Mesenchymal stem cell (in vitro differentiated cells and primary cell): Measurements from ENCODE around the gene SPC24.
"Not testable (repeated sequence)": the region's sequence is repeated elsewhere in the genome, so short reads cannot be mapped to it uniquely, and the experiment has no call there.

ENCODE experiments used
- DNase-seq: peaks from one replicate; pipeline ENCODE4 v3.0.0-alpha.2; 2013
- H2AFZ ChIP-seq: one replicate; pipeline ENCODE4 v1.6.1; 2013; ENCODE audit warnings: low read depth, mild to moderate bottlenecking, control low read depth, inconsistent platforms, low read length, moderate library complexity
- H2AK5ac ChIP-seq: 2 replicates; pipeline ENCODE4 v1.6.1; 2013; ENCODE audit warnings: low read length, moderate library complexity, mild to moderate bottlenecking, inconsistent platforms; ENCODE audit not compliant: severe bottlenecking
- H2BK120ac ChIP-seq: one replicate; pipeline ENCODE4 v1.6.1; 2013; ENCODE audit warnings: low read depth, mild to moderate bottlenecking, inconsistent platforms, low read length, moderate library complexity
- H2BK12ac ChIP-seq, 2 experiments: one replicate each; pipeline ENCODE4 v1.6.1; 2013; ENCODE audit warnings: inconsistent platforms in 2 of 2, low read length in 2 of 2, mild to moderate bottlenecking in 2 of 2, moderate library complexity in 2 of 2, control low read depth in 1 of 2
- H2BK15ac ChIP-seq: one replicate; pipeline ENCODE4 v1.6.1; 2013; ENCODE audit warnings: mild to moderate bottlenecking, low read depth, inconsistent platforms; ENCODE audit not compliant: poor library complexity, severe bottlenecking
- H2BK5ac ChIP-seq: 2 replicates; pipeline ENCODE4 v1.6.1; 2013; ENCODE audit warnings: low read depth, mild to moderate bottlenecking, low read length, control low read depth, inconsistent platforms; ENCODE audit not compliant: poor library complexity, severe bottlenecking
- H3K14ac ChIP-seq, 2 experiments: one replicate each; pipeline ENCODE4 v1.6.1; 2013; ENCODE audit warnings: inconsistent platforms in 2 of 2, low read length in 2 of 2, control low read depth in 1 of 2, mild to moderate bottlenecking in 1 of 2, moderate library complexity in 1 of 2
- H3K18ac ChIP-seq, 2 experiments: one replicate each; pipeline ENCODE4 v1.6.1; 2013; ENCODE audit warnings: inconsistent platforms in 2 of 2, low read length in 2 of 2, control low read depth in 1 of 2, low read depth in 1 of 2, mild to moderate bottlenecking in 1 of 2
- H3K23ac ChIP-seq, 2 experiments: one replicate each; pipeline ENCODE4 v1.6.1; 2013; ENCODE audit warnings: inconsistent platforms in 2 of 2, low read length in 2 of 2, mild to moderate bottlenecking in 2 of 2, moderate library complexity in 2 of 2, control low read depth in 1 of 2
- H3K27ac ChIP-seq: 2 replicates; pipeline ENCODE4 v1.5.1; 2013; ENCODE audit warnings: mild to moderate bottlenecking, moderate library complexity, low read length, control low read depth, inconsistent platforms; ENCODE audit not compliant: poor library complexity, severe bottlenecking
- H3K27me3 ChIP-seq, 2 experiments: 2 replicates each; pipeline versions ENCODE4 v1.6.1 to v1.7.0; 2013; ENCODE audit warnings: low read length in 2 of 2, mild to moderate bottlenecking in 2 of 2, moderate library complexity in 2 of 2, control low read depth in 1 of 2, inconsistent platforms in 1 of 2; ENCODE audit not compliant: control insufficient read depth in 1 of 2, insufficient read depth in 1 of 2
- H3K36me3 ChIP-seq, 2 experiments: 2 replicates each; pipeline versions ENCODE4 v1.6.1 to v1.7.0; 2013; ENCODE audit warnings: low read length in 2 of 2, control low read depth in 1 of 2, inconsistent platforms in 1 of 2, low read depth in 1 of 2, mild to moderate bottlenecking in 1 of 2; ENCODE audit not compliant: insufficient read depth in 2 of 2, control insufficient read depth in 1 of 2
- H3K4ac ChIP-seq, 2 experiments: one replicate each; pipeline ENCODE4 v1.6.1; 2013; ENCODE audit warnings: inconsistent platforms in 2 of 2, low read length in 2 of 2, mild to moderate bottlenecking in 2 of 2, moderate library complexity in 2 of 2, control low read depth in 1 of 2, low read depth in 1 of 2
- H3K4me1 ChIP-seq: 2 replicates; pipeline ENCODE4 v1.6.1; 2013; ENCODE audit warnings: low read depth, low read length, control low read depth; ENCODE audit not compliant: control insufficient read depth, insufficient read depth
- H3K4me2 ChIP-seq: 2 replicates; pipeline ENCODE4 v1.6.1; 2013; ENCODE audit warnings: low read length, mild to moderate bottlenecking, inconsistent platforms; ENCODE audit not compliant: poor library complexity, severe bottlenecking
- H3K4me3 ChIP-seq, 2 experiments: 2 replicates each; pipeline versions ENCODE4 v1.5.1 to v1.7.0; 2013; ENCODE audit warnings: low read length in 2 of 2, mild to moderate bottlenecking in 2 of 2, control low read depth in 1 of 2, low read depth in 1 of 2; ENCODE audit not compliant: insufficient read depth in 1 of 2
- H3K79me1 ChIP-seq: replicated peaks from 2 replicates; pipeline ENCODE4 v1.6.1; 2013; ENCODE audit warnings: mild to moderate bottlenecking, control low read depth, low read length, inconsistent platforms; ENCODE audit not compliant: poor library complexity, severe bottlenecking
- H3K9ac ChIP-seq: 2 replicates; pipeline ENCODE4 v1.7.0; 2013; ENCODE audit warnings: mild to moderate bottlenecking, low read length, moderate library complexity
- H3K9me3 ChIP-seq: 2 replicates; pipeline ENCODE4 v1.7.0; 2013; ENCODE audit warnings: mild to moderate bottlenecking, low read length; ENCODE audit not compliant: control insufficient read depth
- H4K8ac ChIP-seq: one replicate; pipeline ENCODE4 v1.6.1; 2013; ENCODE audit warnings: inconsistent platforms, mild to moderate bottlenecking, low read length, moderate library complexity
- H4K91ac ChIP-seq: one replicate; pipeline ENCODE4 v1.6.1; 2013; ENCODE audit warnings: mild to moderate bottlenecking, low read length, inconsistent platforms
- WGBS: methylation state at CpG from one replicate; pipeline ENCODE4 v1.1.7; 2013; ENCODE audit warnings: mixed read lengths; 5-methylcytosine and 5-hydroxymethylcytosine counted together

The SPC24 gene

GRCh38 chr19:11098327-11098726 lies 57.3 kb downstream of the SPC24 start:
- Histone ChIP-seq H3K36me3 (peaks cover 35 to 88% of the 10 kb centered on the region in 2 experiments), H2AK5ac (no peak overlapping the region), H3K4ac (no peak overlapping the region), H3K23ac (no peak overlapping the region), H3K4me3 (no peak overlapping the region), H2BK12ac (no peak overlapping the region), H2BK5ac (no peak overlapping the region), H4K91ac (no peak overlapping the region), H2BK15ac (no peak overlapping the region), H3K79me1 (peaks cover 4% of the 10 kb centered on the region), H3K4me2 (no peak overlapping the region), H3K18ac (no peak overlapping the region), H3K9ac (peak overlapping the region; percentile 41), H3K4me1 (peaks cover 17% of the 10 kb centered on the region), H4K8ac (no peak overlapping the region), H3K27ac (peak overlapping the region; percentile 19), H2AFZ (no peak overlapping the region), H3K14ac (no peak overlapping the region), H3K27me3 (no peaks in the 10 kb centered on the region), H3K9me3 (no peaks in the 10 kb centered on the region), H2BK120ac (no peak overlapping the region)
- WGBS: 100% methylated on average over 1 of the region's 2 CpGs
- DNase-seq: no peak

- not testable (repeated sequence) for H3K79me1 ChIP-seq, H2BK12ac ChIP-seq, H3K23ac ChIP-seq, DNase-seq, H3K4me2 ChIP-seq, H3K18ac ChIP-seq, H2AFZ ChIP-seq, H2BK120ac ChIP-seq, H2BK15ac ChIP-seq, H3K9me3 ChIP-seq, H3K14ac ChIP-seq, H3K4me3 ChIP-seq, H4K91ac ChIP-seq, H2BK5ac ChIP-seq, H3K4ac ChIP-seq, H3K27me3 ChIP-seq
- H2AK5ac ChIP-seq: peak overlapping the region; percentile 74
- H4K8ac ChIP-seq: peak overlapping the region; percentile 41
- 98% methylated on average over 6 of the region's 6 CpGs for whole genome bisulfite sequencing
- peak overlapping the region; percentile 32 for H3K9ac ChIP-seq
- H3K4me1 ChIP-seq: peaks cover 20% of the 10 kb centered on the region
- peaks cover 30 to 86% of the 10 kb centered on the region in 2 experiments for H3K36me3 ChIP-seq
- H3K27ac ChIP-seq: peak overlapping the region; percentile 85
These were observed 58.2 kb downstream of the SPC24 start for GRCh38 chr19:11097367-11097766.

GRCh38 chr19:11096210-11096841 lies 59.3 kb downstream of the SPC24 start:
- no peak overlapping the region for H2AFZ ChIP-seq
- H2BK15ac ChIP-seq: no peak overlapping the region
- no peak overlapping the region for H2BK120ac ChIP-seq
- DNase-seq: no peak
- H3K14ac ChIP-seq: no peak overlapping the region
- no peaks in the 10 kb centered on the region for H3K27me3 ChIP-seq
- H3K79me1 ChIP-seq: no peaks in the 10 kb centered on the region
- peak overlapping the region in 1 of 2 experiments; percentile 2 for H3K4ac ChIP-seq
- no peak overlapping the region for H4K8ac ChIP-seq
- H3K18ac ChIP-seq: no peak overlapping the region
- H2AK5ac ChIP-seq: peak overlapping the region; percentile 1
- peak overlapping the region; percentile 85 for H3K27ac ChIP-seq
- H3K9me3 ChIP-seq: no peaks in the 10 kb centered on the region
- peak overlapping the region; percentile 2 for H3K4me2 ChIP-seq
- peak overlapping the region in 1 of 2 experiments; percentile 36 for H3K4me3 ChIP-seq
- H3K9ac ChIP-seq: peak overlapping the region; percentile 69
- no peak overlapping the region for H3K23ac ChIP-seq
- H2BK5ac ChIP-seq: peak overlapping the region; percentile 4
- peaks cover 26 to 83% of the 10 kb centered on the region in 2 experiments for H3K36me3 ChIP-seq
- peaks cover 20% of the 10 kb centered on the region for H3K4me1 ChIP-seq
- no peak overlapping the region for H4K91ac ChIP-seq
- H2BK12ac ChIP-seq: no peak overlapping the region
- 73% methylated on average over 6 of the region's 10 CpGs for WGBS
